Liver (tissue), 9 donors: ENCODE data around the gene DBNDD2. TPM values are rescaled to one million over a fixed set of nuclear protein-coding genes. Genes with fewer than 3 reads are reported as not detected.

Experiments used
- DNase-seq: peaks from one replicate; pipeline ENCODE4 v3.0.0-alpha.2; 2017; ENCODE audit warnings: low spot score
- H3K27ac ChIP-seq, 2 donors: one replicate each; pipeline ENCODE4 v1.7.0; 2013; ENCODE audit warnings: inconsistent platforms in 2 of 2, low read length in 2 of 2, control low read depth in 1 of 2, low read depth in 1 of 2, mild to moderate bottlenecking in 1 of 2
- H3K27me3 ChIP-seq, 4 donors: one replicate each; pipeline versions ENCODE4 v1.6.1 to v1.7.0; 2013; ENCODE audit warnings: low read length in 3 of 4, inconsistent platforms in 1 of 4, mild to moderate bottlenecking in 1 of 4, moderate library complexity in 1 of 4; ENCODE audit not compliant: control insufficient read depth in 4 of 4, insufficient read depth in 4 of 4
- H3K36me3 ChIP-seq, 4 donors: one replicate each; pipeline versions ENCODE4 v1.6.1 to v1.7.0; 2013; ENCODE audit warnings: low read length in 3 of 4, mild to moderate bottlenecking in 3 of 4, low read depth in 1 of 4, moderate library complexity in 1 of 4; ENCODE audit not compliant: control insufficient read depth in 4 of 4, insufficient read depth in 3 of 4
- H3K4me1 ChIP-seq, 4 donors: one replicate each; pipeline versions ENCODE4 v1.6.1 to v1.7.0; 2013; ENCODE audit warnings: low read length in 3 of 4, mild to moderate bottlenecking in 3 of 4, moderate library complexity in 1 of 4; ENCODE audit not compliant: control insufficient read depth in 4 of 4, insufficient read depth in 4 of 4
- H3K4me3 ChIP-seq, 3 donors: one replicate each; pipeline versions ENCODE4 v1.6.1 to v1.7.0; 2013; ENCODE audit warnings: low read length in 3 of 3, control low read depth in 1 of 3, low read depth in 1 of 3, mild to moderate bottlenecking in 1 of 3
- H3K9ac ChIP-seq, 2 donors: one replicate each; pipeline ENCODE4 v1.7.0; 2013; ENCODE audit warnings: low read length in 2 of 2, mild to moderate bottlenecking in 2 of 2, moderate library complexity in 2 of 2, control low read depth in 1 of 2, low read depth in 1 of 2
- H3K9me3 ChIP-seq, 4 donors: one replicate each; pipeline versions ENCODE4 v1.6.1 to v1.7.0; 2013; ENCODE audit warnings: low read length in 3 of 4; ENCODE audit not compliant: control insufficient read depth in 4 of 4
- ATF3 ChIP-seq: IDR thresholded peaks from 2 replicates; pipeline ENCODE4 v1.6.1; 2016; ENCODE audit warnings: antibody characterized with exemption
- CTCF ChIP-seq: fragments of 150-350 bp; IDR thresholded peaks from 2 replicates; pipeline ENCODE4 v1.5.1; 2017; ENCODE audit warnings: improper control_type of control experiment, low read depth, low read length; ENCODE audit not compliant: missing input control
- FOXA1 ChIP-seq: IDR thresholded peaks from 2 replicates; pipeline ENCODE4 v1.6.1; 2016; ENCODE audit warnings: antibody characterized with exemption
- FOXA2 ChIP-seq: IDR thresholded peaks from 2 replicates; pipeline ENCODE4 v1.6.1; 2016; ENCODE audit warnings: antibody characterized with exemption
- GABPA ChIP-seq, 2 donors: IDR thresholded peaks in 1 of 2; conservative IDR thresholded peaks in 1 of 2; 2 replicates each; pipeline ENCODE4 v1.6.1; 2016; ENCODE audit warnings: antibody characterized with exemption in 2 of 2, mild to moderate bottlenecking in 1 of 2, moderate library complexity in 1 of 2
- HNF4A ChIP-seq, 2 donors: conservative IDR thresholded peaks; 2 replicates each; pipeline ENCODE4 v1.6.1; 2016; ENCODE audit warnings: antibody characterized with exemption in 2 of 2, mild to moderate bottlenecking in 2 of 2
- MAX ChIP-seq: IDR thresholded peaks from 2 replicates; pipeline ENCODE4 v1.6.1; 2016; ENCODE audit warnings: antibody characterized with exemption
- RAD21 ChIP-seq, 2 donors: IDR thresholded peaks; 2 replicates each; pipeline ENCODE4 v1.6.1; 2016; ENCODE audit warnings: antibody characterized with exemption in 2 of 2, mild to moderate bottlenecking in 2 of 2
- RXRA ChIP-seq, 2 donors: IDR thresholded peaks; 2 replicates each; pipeline ENCODE4 v1.6.1; 2017 to 2018; ENCODE audit warnings: antibody characterized with exemption in 2 of 2, mild to moderate bottlenecking in 1 of 2
- SP1 ChIP-seq: IDR thresholded peaks from 2 replicates; pipeline ENCODE4 v1.6.1; 2018; ENCODE audit warnings: antibody characterized with exemption, mild to moderate bottlenecking
- YY1 ChIP-seq: IDR thresholded peaks from 2 replicates; pipeline ENCODE4 v1.6.1; 2016; ENCODE audit warnings: antibody characterized with exemption, mild to moderate bottlenecking
- ZBTB33 ChIP-seq: IDR thresholded peaks from 2 replicates; pipeline ENCODE4 v1.6.1; 2016; ENCODE audit warnings: antibody characterized with exemption
- WGBS: extraction: QIAGEN DNeasy Blood & Tissue Kit; methylation state at CpG from one replicate; pipeline ENCODE4 v1.1.7; 2013; 5-methylcytosine and 5-hydroxymethylcytosine counted together
- polyA plus RNA-seq, 2 donors: library from polyadenylated mRNA; stranded (reverse) in 1 of 2; unstranded in 1 of 2; fragments of 200-250 nt in 1 of 2; fragments of >200 nt in 1 of 2; fragmentation: Nextera tagmentation in 1 of 2; extraction: Ambion mirVana in 1 of 2; gene quantifications; one replicate each; pipeline versions ENCODE4 v1.2.1 to v1.2.3, GENCODE V29; 2013 to 2015
- total RNA-seq, 2 donors: library from RNA; depleted of rRNA; stranded (reverse); fragments of >200 nt; gene quantifications; one replicate each; pipeline ENCODE4 v1.2.3, GENCODE V29; 2014
- donor health status: healthy.
- donor health status: healthy.
- donor health status: healthy.
- donor health status: healthy.
- donor health status: healthy.

The DBNDD2 gene
- total and polyA plus RNA-seq, 4 donors, result 2.1 to 4.6 (median 2.7) TPM

GRCh38 chr20:45426320-45427016 is 18.4 kb downstream of the DBNDD2 start:
- peaks cover 18 to 37% (median 30%) of the 10 kb centered on the region in 4 donors for H3K36me3 ChIP-seq
- 90% methylated on average over 5 of the region's 5 CpGs for WGBS

GRCh38 chr20:45427236-45428149 is 19.4 kb downstream of the DBNDD2 start:
- 79% methylated on average over 14 of the region's 14 CpGs for WGBS
- H3K36me3 ChIP-seq, result peaks cover 16 to 33% (median 23%) of the 10 kb centered on the region in 4 donors
- no peak overlapping the region for H3K27ac ChIP-seq
- H3K9me3 ChIP-seq, result no peaks in the 10 kb centered on the region
- H3K27me3 ChIP-seq, result no peaks in the 10 kb centered on the region
- no peaks in the 10 kb centered on the region for H3K4me1 ChIP-seq
- no peak overlapping the region for H3K4me3 ChIP-seq
- no peak overlapping the region for H3K9ac ChIP-seq
- no peak for DNase-seq
- TF ChIP-seq FOXA1, result no peak

More at GRCh38 chr20:45426320-45427016, 18.4 kb downstream of the DBNDD2 start:
- Histone ChIP-seq H3K27me3 (no peaks in the 10 kb centered on the region), H3K9me3 (no peaks in the 10 kb centered on the region), H3K27ac (no peak overlapping the region), H3K9ac (no peak overlapping the region), H3K4me1 (no peaks in the 10 kb centered on the region), H3K4me3 (no peak overlapping the region)
- DNase-seq, result no peak
- TF ChIP-seq HNF4A (conservative IDR thresholded peaks at IDR 0.05) (no peak), RAD21 (IDR thresholded peaks at IDR 0.05) (no peak), RXRA (IDR thresholded peaks at IDR 0.05) (no peak), SP1 (no peak), FOXA1 (no peak), ZBTB33 (no peak), GABPA (IDR thresholded peaks at IDR 0.05 in 1 of 2, conservative IDR thresholded peaks at IDR 0.05 in 1 of 2) (no peak), ATF3 (no peak), FOXA2 (no peak), MAX (no peak), CTCF (no peak), YY1 (no peak)
